Right renal pelvis (tissue), 4 donors: Measurements from ENCODE around the gene APMAP. TPM values are rescaled to one million over a fixed set of nuclear protein-coding genes. Genes with fewer than 3 reads are reported as not detected.
"Not testable (repeated sequence)": the region's sequence is repeated elsewhere in the genome, so short reads cannot be mapped to it uniquely, and the experiment has no call there.

Experiments used
- DNase-seq, 4 donors: peaks; one replicate each; pipeline ENCODE4 v3.0.0-alpha.2; 2013; ENCODE audit warnings: low read depth in 4 of 4, low spot score in 3 of 4, missing footprints in 1 of 4
- polyA plus RNA-seq, 4 donors: library from polyadenylated mRNA; unstranded; fragments of 120-200 nt; gene quantifications; one replicate each; pipeline ENCODE4 v1.2.1, GENCODE V29; 2013; ENCODE audit not compliant: insufficient read length in 4 of 4

Gene APMAP
- polyA plus RNA-seq, 4 donors: 95.8 to 113 (median 109) TPM

- no peak for DNase-seq
Measured at GRCh38 chr20:24936526-24937407, 55.8 kb downstream of the APMAP start.

GRCh38 chr20:24935766-24936525, 56.6 kb downstream of the APMAP start:
- DNase-seq: no peak

- no peak for DNase-seq
Measured at GRCh38 chr20:24935140-24935539, 57.4 kb downstream of the APMAP start.

- no peak for DNase-seq
Measured at GRCh38 chr20:24934716-24935115, 57.8 kb downstream of the APMAP start.

GRCh38 chr20:24934101-24934661, 58.4 kb downstream of the APMAP start:
- no peak for DNase-seq

GRCh38 chr20:24933266-24933908, 59.2 kb downstream of the APMAP start:
- DNase-seq: no peak

GRCh38 chr20:24931893-24932292, 60.7 kb downstream of the APMAP start:
- not testable (repeated sequence) for DNase-seq

- not testable (repeated sequence) for DNase-seq
Measured at GRCh38 chr20:24930724-24931688, 61.5 kb downstream of the APMAP start.

GRCh38 chr20:24929867-24930723, 62.5 kb downstream of the APMAP start:
- DNase-seq: peak; percentile 31 to 57 (median 51)

GRCh38 chr20:24929259-24929658, 63.3 kb downstream of the APMAP start:
- DNase-seq: not testable (repeated sequence)

- not testable (repeated sequence) for DNase-seq
Measured at GRCh38 chr20:24920706-24921105, 71.8 kb downstream of the APMAP start.

GRCh38 chr20:24919665-24920064, 72.9 kb downstream of the APMAP start:
- not testable (repeated sequence) for DNase-seq

- DNase-seq: no peak
Measured at GRCh38 chr20:24918579-24919566, 73.7 kb downstream of the APMAP start.

- DNase-seq: peak; percentile 66 to 83 (median 72)
Measured at GRCh38 chr20:24917797-24918578, 74.6 kb downstream of the APMAP start.

- no peak for DNase-seq
Measured at GRCh38 chr20:24917056-24917455, 75.5 kb downstream of the APMAP start.

GRCh38 chr20:24916412-24916811, 76.1 kb downstream of the APMAP start:
- no peak for DNase-seq

GRCh38 chr20:24915892-24916291, 76.7 kb downstream of the APMAP start:
- no peak for DNase-seq
